NCI-H460 (cell line): ENCODE measurements around the gene NT5DC2. TPM values are rescaled to one million over a fixed set of nuclear protein-coding genes. Genes with fewer than 3 reads are reported as not detected.

Source experiments
- DNase-seq: peaks from one replicate; pipeline ENCODE4 v3.0.0-alpha.2; 2016; ENCODE audit warnings: low read depth; ENCODE audit errors: extremely low read depth
- total RNA-seq: library from RNA; depleted of rRNA; stranded (reverse); fragments of >200 nt; shearing (Covaris generic); gene quantifications from 2 replicates; pipeline ENCODE4 v1.2.3, GENCODE V29; 2014

NT5DC2 gene
- total RNA-seq, 1 experiment from 2014 or later, result 25.0 TPM

DNA sequence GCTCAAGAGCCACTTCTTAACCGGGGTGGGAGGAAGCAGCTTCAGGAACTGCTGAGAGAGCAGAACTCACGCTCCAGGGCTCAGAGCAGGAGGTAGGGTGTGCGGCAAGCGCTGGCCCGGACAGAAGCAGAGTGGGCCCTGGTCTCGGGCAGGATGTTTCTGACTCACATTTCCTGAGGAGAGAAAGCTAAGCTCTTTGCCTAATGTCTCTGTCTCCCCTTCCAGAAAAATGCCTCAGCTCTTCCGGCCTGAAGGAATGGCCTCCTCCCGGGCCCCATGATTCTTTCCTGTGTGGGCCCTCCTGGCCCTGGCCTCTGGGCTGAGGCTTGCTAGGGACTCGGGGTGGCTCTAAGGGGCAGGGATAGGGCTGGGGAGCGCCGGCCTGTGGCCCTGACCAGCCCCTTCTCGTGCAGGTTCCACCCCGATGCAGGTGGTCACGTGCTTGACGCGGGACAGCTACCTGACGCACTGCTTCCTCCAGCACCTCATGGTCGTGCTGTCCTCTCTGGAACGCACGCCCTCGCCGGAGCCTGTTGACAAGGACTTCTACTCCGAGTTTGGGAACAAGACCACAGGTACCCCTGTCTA is 42.6 kb downstream of the NT5DC2 start:
- no peak for DNase-seq

DNA sequence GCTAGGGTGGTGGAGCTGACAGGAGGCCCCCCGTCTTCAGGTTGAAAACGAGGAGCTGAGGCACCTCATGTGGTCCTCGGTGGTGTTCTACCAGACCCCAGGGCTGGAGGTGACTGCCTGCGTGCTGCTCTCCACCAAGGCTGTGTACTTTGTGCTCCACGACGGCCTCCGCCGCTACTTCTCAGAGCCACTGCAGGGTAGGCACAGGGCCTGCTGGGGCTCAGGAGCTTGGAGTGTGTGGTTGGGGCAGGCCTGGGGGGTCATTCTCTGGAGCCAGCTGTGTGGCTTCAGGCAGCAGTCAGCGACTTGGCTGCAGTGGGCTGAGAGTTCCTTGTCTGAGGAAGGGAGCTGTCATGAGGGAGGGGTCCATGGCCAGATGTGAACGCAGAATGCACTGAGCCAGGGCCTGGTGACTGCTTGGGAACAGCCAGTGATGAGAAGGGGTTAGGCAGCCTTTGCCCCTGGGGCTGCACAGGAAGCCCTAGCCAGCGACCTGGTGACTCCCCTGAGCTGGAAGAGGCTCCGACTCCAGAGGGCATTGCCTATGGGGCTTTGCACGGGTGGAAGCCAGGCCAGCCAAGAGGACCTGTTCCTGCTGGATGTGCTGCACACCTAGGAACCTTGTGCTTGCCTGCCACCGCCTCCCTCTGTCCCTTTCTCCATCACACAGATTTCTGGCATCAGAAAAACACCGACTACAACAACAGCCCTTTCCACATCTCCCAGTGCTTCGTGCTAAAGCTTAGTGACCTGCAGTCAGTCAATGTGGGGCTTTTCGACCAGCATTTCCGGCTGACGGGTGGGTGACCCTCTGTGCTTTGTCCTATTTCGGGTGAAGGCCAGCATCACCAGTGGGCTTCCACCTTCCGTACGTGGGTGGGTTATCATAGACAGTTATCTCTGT is 43.4 kb downstream of the NT5DC2 start:
- DNase-seq, result no peak

GRCh38 chr3:52489453-52489852 is 44.2 kb downstream of the NT5DC2 start:
- DNase-seq, result no peak

- DNase-seq, result no peak
Measured at GRCh38 chr3:52488746-52489145, 44.9 kb downstream of the NT5DC2 start.

DNA sequence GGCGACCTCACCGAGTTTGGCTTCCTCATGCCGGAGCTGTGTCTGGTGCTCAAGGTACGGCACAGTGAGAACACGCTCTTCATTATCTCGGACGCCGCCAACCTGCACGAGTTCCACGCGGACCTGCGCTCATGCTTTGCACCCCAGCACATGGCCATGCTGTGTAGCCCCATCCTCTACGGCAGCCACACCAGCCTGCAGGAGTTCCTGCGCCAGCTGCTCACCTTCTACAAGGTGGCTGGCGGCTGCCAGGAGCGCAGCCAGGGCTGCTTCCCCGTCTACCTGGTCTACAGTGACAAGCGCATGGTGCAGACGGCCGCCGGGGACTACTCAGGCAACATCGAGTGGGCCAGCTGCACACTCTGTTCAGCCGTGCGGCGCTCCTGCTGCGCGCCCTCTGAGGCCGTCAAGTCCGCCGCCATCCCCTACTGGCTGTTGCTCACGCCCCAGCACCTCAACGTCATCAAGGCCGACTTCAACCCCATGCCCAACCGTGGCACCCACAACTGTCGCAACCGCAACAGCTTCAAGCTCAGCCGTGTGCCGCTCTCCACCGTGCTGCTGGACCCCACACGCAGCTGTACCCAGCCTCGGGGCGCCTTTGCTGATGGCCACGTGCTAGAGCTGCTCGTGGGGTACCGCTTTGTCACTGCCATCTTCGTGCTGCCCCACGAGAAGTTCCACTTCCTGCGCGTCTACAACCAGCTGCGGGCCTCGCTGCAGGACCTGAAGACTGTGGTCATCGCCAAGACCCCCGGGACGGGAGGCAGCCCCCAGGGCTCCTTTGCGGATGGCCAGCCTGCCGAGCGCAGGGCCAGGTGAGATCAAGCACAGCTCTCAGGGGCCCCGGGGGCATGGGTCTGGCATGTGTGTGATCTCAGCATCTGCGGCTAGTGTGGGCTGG is 45.6 kb downstream of the NT5DC2 start:
- no peak for DNase-seq

GRCh38 chr3:52487050-52487787 is 46.4 kb downstream of the NT5DC2 start:
- DNase-seq, result no peak

DNA sequence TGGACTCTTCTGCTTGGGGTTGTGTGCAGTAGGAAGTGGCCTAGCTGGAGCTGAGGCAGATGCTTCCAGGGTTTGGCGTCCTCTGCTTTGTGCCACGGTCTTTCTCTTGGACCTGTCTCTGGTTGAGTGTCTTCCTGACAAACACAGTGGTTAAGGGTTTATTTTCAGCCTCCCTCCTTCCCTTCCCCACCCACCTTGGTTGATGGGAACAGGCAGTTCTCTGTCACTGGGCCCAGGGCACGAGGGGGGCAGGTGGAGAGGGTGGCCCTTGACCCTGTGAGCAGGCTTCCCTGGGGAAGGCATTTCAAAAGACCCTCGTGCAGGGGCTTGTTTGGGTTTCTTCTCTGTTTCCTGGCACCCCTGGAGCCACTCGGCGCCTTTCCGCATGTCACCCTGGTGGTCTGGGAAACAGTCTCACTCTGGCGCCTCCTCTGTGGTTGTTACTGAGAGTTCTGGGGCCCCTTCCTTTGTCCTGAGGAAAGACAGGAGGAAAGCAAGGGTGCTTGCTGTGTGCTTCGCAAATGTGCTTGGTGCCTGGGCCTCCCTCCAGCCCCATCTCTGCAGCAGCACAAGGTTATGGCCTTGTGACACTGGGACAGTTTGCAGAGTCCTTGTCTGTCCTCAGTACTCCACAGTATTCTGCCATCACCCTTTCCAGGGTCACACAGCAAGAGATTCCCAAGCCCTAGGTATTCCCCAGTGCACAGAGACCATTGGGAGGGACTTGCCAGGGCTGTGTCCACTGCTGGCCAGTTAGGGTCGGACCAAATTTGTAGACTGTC is 48.8 kb downstream of the NT5DC2 start:
- DNase-seq, result no peak

- DNase-seq, result no peak
Measured at GRCh38 chr3:52483577-52484381, 49.9 kb downstream of the NT5DC2 start.

DNA sequence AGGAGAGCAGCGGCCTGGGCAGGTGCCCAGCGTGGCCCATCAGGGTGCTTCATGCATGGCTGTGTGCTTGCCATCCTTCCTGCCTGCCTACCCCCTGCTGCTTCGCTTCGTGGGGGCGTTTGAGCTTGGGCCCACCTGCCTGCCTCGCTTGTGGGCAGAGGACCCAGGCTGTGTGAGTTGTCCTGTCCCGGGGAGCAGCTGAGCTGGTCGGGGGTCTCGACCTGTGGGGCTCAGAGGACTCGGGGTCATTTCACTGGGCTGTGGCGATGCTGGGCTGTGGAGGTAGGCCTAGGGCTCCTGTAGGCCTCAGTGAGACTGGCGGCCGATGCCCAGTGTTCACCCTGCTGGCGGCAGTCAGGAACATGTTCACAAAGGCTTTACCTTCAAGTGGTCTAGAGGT is 50.6 kb downstream of the NT5DC2 start:
- DNase-seq, result no peak

DNA sequence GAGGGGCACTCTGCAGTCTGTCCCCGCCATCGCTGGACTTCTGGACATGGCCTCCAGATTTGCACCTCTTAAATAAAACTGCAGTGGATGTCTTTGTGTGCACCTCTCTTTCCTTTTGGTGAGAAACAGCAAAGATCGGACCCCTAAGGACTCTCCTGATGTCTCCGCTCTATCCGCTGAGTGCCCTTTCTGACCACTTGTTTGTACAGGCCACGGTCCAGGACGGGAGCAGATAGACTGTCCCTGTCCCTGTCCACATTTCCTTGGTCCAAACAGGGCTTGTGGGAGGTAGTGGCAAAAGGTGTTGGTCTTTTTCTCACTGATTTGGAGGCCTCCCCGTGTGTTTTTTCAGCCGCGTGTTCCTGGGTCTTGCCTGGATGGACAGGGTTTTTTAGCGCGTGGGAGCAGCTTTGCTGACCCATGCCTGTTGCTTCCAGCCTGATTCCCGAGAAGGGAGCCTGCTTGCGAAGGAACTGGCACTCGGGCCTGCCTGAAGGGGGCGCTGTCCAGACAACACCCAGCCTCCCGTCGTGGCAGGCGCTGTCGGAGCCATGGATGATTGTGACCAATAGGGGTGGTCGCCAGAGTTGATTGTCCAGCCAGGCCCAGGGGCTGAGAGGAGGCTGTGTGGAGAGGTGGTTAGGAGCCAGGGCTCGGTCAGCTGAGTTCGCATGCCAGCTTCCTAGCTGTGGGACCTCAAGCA is 51.7 kb downstream of the NT5DC2 start:
- DNase-seq, result no peak

DNA sequence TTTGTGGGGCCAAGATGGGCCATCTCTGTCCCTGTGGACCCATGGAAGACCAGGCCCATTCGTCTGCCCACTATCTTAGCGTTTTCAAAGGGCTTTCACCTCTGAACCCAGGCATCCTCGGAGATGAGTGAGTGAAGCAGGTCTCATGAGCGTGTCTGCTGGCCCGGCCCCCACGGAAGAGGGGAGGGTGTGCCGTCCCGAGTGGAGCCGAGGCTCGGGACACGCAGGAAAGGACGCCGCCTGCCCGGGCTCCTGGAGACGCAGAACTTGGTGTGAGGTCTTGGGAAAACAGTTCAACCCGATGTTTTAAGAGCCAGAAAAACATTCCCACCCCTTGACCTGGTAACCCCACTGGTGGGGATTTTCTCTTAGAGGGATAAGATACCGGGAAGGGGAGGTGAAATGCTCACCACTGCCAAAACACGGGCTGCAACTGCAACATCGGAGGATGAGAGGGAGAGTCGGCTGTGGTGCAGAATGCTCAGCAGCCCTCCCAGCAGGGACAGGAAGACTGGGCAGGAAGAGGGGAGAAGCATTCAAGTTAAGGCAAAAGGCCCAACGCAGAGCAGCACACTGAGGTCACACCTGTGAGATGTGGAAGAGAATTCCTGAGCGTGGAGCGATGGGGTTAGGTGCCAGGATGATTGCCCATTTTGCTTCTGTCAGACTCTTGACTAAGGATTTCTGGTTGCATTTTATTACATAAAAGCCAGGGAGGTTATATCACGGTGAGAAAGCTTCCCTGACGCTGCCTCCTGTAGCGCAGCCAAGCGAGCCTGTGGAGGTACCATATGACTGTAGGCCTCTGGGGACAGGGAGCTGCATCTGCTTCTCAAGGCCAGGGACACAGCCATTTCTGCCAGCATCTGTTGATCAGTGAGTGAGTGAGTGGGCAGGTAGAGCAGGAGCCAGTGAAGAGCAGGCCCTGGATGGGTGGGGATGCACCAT is 52.6 kb downstream of the NT5DC2 start:
- DNase-seq, result no peak

DNA sequence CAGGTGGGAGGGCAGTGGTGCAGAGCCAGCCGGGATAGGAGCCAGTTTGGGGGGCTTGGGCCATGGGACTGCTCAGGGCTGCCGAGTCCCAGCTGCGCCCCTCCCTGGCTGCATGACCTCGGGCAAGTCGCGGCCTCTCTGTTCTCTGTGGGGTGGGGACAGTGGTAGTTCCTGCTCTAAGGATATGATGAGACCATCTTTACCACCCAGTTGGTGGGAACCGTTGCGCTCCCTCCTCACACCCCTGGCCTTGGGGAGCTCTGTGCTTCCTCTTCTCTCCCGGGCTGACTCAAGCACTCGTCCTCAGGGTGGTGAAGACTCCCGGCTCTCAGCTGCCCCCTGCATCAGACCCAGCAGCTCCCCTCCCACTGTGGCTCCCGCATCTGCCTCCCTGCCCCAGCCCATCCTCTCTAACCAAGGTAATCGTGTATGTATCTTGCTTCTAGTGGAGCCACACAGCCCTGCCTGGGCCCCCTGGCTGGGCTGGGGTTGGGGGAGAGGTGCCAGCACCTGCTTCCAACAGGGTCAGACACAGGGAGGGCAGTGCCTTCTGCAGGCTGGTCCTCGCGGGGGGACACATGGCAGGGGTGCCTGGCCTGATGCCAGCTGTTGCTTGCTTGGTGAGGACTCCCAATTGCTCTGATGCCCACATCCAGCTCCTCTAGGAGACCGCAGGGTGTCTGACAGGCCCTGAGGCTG is 53.6 kb downstream of the NT5DC2 start:
- no peak for DNase-seq

- DNase-seq, result no peak
Measured at GRCh38 chr3:52479037-52479876, 54.4 kb downstream of the NT5DC2 start.

DNA sequence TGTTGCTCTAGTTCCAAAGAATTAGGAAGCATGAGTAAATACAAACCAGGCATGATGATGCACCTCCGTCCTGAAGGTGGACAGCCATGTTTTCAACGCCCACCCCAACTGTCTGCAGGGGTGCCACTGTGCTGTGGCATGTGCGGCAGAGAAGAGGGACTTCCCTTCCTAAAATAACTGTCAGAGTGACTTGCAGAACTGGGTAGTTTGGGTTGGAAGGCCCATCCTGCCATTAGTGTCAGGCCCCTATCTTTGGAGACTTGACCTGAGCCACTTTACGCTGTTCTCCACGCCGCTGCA is 55.9 kb downstream of the NT5DC2 start:
- no peak for DNase-seq

- DNase-seq, result no peak
Measured at GRCh38 chr3:52477076-52477795, 56.4 kb downstream of the NT5DC2 start.
